Endometrial microvascular endothelial cells (primary cell): ENCODE results near the gene PPAT. TPM values are rescaled to one million over a fixed set of nuclear protein-coding genes. Genes with fewer than 3 reads are reported as not detected.
"Not testable (repeated sequence)": the region's sequence is repeated elsewhere in the genome, so short reads cannot be mapped to it uniquely, and the experiment has no call there.

Experiments
- in situ Hi-C: cut with HindIII; loops from 2 replicates; pipeline ENCODE4 v1.10.0; 2017; ENCODE audit warnings: low sequenced_read_pairs, low pct_unique_long_range_greater_than_20kb; ENCODE audit errors: inconsistent ontology term
- total RNA-seq: library from RNA; depleted of rRNA; stranded (reverse); fragments of >200 nt; gene quantifications from one replicate; pipeline ENCODE4 v1.2.3, GENCODE V29; 2015; ENCODE audit errors: inconsistent ontology term

PPAT gene
- total RNA-seq = 19.8 TPM

DNA sequence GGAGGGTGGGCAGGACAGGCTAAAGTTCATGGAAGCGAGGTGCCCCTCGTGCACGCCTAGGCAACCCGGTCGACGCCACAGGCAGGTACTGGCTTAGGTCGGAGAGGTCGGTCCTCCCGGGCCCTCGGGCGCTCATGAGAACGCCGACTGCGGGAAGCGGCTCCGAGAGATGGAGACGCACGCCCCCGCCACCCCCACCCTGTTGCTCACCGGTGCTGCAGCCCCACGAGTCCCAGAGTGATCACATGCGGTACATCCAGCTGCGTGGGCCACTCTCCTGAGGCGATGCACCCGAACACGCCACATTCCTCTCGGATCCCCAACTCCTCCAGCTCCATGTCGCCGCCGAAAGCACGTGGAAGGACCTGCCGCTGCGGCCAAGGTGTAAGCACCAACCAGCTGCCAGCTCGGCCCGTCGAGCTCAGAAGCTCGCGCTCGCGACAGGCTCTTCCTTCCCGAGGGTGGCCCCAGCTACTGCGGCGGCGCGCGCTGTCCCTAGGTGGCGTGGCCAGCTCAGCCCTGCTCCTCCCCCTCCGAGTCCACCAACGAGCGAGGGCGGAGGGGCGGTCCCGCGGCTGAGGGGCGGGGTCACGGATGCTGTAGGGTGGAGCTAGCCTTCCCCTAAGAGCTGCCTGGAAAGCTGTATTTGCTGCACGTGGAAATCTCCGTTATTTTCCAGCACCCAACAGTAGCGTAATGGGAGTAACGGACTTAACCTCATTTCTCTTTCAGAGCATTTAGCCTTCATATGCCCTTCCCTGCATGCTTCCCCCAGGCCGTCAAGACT, at the start of gene PPAT:
PPAT (minus strand) TSS at position 476 of the 787 bp plus-strand sequence; CDS start at position 338, 138 bp downstream.
- in situ Hi-C loops = no loop called here

GRCh38 chr4:56480691-56481090, 45.3 kb upstream of the PPAT start:
- in situ Hi-C loops = no loop called here

DNA sequence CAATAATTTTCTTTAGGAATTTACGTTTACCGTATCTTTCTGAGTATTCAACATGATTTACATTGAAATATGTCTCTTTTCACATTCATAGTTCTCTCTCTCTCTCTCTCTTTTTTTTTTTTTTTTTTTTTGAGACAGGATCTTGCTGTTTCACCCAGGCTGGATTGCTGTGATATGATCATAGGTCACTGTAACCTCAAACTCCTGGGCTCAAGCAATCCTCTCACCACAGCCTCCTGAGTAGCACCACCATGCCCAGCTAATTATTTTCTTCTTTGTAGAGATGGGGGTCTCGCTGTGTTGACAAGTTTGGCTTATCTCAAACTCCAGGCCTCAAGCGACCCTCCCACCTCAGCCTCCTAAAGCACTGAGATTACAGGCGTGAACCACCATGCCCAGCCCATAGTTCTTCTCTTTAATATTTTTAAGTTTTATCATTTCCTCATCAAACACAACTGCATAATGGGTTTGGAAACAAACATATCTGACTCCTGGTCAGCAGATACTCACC, 41.8 kb upstream of the PPAT start:
- in situ Hi-C loops = no loop called here

- in situ Hi-C loops = no loop called here
Observed at GRCh38 chr4:56475917-56476316, 40.5 kb upstream of the PPAT start.

DNA sequence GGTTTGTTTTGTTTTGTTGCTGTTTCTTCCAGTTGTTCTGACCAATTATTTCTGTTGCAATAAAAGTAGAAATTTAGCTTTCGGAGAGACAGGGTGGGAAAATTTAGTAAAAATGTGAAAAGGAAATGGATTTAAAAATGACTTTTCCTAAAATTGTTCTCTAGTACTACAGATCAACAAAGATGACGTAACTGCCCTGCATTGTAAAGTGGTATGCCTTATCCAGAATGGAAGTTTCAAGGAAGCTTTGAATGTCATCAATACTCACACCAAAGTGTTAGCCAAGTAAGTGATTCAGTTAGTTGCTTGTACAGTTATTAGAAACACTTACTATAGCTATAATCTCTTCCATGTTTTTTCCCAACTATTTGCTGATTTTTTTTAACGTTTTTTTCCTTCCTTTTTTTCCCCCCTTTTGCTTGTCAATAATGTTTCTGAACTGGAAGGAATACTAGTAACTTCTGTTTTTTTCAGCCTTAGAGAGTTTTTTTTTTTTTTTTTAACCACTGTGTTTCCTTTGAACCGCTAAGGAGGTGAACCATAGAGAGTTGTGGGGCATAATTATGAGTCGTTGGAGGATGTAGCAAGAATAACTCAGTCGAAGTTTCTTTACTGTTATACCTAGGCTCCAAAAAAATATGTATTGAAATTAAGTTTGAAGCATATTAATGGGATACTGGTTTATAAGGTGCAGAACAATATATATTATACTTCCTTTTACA, 34.2 kb upstream of the PPAT start:
- in situ Hi-C loops = no loop called here

DNA sequence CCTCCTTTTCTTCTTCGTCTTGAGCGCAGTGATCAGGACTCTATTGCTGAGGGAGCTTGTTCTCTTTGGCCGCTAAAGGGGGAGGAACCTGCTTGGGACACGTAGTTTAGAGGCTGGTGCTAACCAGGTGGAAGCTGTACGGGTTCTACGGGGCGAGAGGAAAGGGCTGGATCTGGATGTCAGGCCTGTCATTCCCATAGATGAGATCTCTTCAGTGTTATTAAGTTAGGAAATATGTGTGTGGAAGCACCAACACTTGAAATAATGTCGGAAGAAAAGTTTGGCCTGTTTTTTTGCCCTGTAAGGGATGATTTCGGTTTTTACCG, 32.6 kb upstream of the PPAT start:
- in situ Hi-C loops = no loop called here

GRCh38 chr4:56467284-56468096, 32.1 kb upstream of the PPAT start, which contains the start of gene SRP72:
Gene SRP72 (plus strand): TSS chr4:56467617. CDS start chr4:56467636, 19 bp downstream.
- in situ Hi-C loops = no loop called here

- in situ Hi-C loops = no loop called here
Observed at GRCh38 chr4:56466910-56467283, 31.5 kb upstream of the PPAT start.

GRCh38 chr4:56466296-56466761, 30.9 kb upstream of the PPAT start:
- in situ Hi-C loops = not testable (repeated sequence)

DNA sequence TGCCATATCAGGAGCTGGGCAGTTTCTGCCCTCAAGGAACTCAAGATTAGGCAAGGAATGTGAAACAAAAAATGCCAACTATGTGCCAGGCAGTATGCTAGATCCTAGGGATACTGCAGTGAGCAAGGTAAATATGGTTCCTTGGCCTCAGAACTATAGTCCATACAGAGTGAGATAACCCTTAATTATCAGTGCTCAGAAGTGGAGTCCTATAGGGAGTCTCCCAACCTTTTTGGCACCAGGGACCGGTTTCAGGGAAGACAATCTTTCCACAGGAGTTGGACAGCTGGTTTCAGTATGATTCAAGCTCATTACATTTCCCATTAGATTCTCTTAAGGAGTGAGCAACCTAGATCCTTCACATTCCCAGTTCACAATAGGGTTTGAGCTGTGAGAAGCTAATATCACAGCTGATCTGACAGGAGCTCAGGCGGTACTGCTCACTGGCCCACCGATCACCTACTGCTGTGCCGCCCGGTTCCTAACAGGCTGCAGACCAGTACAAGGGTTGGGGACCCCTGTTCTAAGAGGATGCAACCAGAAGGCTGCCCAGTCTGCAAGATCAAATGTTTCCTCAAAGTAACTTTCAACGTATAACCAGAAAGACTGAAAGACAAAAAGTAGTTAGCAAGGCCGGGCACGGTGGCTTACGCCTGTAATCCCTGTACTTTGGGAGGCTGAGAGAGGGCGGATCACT, 30.3 kb upstream of the PPAT start:
- in situ Hi-C loops = no loop called here

DNA sequence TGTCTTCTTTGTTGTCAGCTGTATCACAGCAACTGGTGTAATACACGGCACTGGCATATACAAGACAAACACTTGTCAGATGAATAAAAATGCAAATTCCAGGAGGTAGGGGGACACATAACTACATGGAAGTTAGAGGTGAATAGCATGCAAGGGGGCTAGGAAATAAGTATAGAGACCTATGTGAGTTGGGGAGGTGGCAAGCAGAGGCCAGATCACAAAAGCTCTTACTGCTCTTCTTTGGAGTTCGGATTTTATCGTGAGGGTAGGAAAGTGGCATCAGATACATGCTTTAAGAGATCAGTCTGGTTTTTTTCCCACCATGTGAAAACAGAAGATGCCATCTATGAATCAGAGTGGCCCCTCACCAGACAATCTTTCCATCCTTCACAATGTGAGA, 29.2 kb upstream of the PPAT start:
- in situ Hi-C loops = no loop called here

DNA sequence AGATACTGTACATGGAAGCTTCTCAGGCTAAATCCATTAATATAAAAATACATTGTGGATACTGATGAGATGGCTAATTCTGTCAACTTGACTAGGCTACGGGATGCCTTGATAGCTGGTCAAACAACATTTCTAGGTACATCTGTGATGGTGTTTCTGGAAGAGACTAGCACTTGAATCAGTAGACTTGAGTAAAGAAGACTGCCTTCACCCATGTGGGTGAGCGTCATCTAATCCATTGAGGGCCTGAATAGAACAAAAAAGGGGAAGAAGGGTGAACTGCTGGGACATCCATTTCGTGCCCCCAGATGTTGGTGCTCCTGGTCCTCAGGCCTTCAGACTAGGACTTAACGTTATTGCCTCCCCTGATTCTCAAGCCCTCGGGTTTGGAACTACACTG, 28.3 kb upstream of the PPAT start:
- in situ Hi-C loops = no loop called here

GRCh38 chr4:56462157-56462556, 26.7 kb upstream of the PPAT start:
- in situ Hi-C loops = no loop called here

DNA sequence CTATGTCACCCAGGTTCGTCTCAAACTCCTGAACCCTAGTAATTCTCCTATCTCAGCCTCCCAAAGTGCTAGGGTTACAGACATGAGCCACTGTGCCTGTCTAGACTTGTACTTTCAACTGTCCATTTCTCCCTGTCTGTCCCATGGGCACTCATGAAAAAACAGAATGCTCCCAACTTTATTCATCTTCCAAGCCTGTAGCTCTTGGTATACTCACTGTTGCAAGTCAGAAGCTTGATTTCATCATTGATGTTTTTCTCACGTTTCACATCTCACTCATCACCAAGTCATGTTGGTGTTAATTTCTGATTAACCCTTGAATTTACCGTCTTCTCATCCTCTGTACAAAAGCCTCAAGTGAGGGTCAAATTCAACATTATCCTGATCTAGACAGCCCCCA, 24.7 kb upstream of the PPAT start:
- in situ Hi-C loops = no loop called here

- in situ Hi-C loops = no loop called here
Observed at GRCh38 chr4:56450342-56450741, 14.9 kb upstream of the PPAT start.

DNA sequence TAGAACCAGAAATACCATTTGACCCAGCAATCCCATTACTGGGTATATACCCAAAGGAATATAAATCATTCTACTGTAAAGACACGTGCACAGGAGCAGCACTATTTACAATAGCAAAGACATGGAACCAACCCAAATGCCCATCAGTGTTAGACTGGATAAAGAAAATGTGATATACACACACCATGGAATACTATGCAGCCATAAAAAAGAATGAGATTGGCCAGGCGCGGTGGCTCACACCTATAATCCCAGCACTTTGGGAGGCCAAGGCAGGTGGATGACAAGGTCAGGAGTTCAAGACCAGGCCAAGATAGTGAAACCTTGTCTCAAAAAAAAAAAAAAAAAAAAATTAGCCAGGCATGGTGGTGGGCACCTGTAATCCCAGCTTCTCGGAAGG, 14.1 kb upstream of the PPAT start:
- in situ Hi-C loops = not testable (repeated sequence)

GRCh38 chr4:56448301-56448700, 12.9 kb upstream of the PPAT start:
- in situ Hi-C loops = no loop called here

DNA sequence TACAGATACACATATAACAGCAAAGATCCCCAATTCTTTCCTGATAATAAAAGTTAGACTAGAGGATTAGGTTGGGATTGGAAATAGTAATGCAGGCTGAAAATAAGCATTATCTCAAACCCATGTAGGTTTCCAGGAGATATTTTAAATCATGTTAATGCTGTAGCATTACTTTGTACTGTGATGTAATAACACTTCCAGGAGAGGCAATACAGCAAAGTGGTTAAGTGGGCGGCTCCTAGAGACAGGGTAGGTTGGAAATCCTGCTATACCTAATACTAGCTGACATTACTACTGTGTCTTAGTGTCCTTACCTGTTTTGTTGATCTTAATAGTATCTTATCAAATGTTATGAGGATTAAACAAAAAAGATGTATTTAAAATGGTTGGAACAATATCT, 10.3 kb upstream of the PPAT start:
- in situ Hi-C loops = no loop called here

GRCh38 chr4:56444719-56445118, 9.3 kb upstream of the PPAT start:
- in situ Hi-C loops = no loop called here
